Neural progenitor cell (in vitro differentiated cells): ENCODE data around the gene LCMT2. TPM values are rescaled to one million over a fixed set of nuclear protein-coding genes. Genes with fewer than 3 reads are reported as not detected.

Experiments used
- DNase-seq: peaks from one replicate; pipeline ENCODE4 v3.0.0-alpha.2; 2016; ENCODE audit warnings: low spot score
- H2AFZ ChIP-seq: fragments of 200-600 bp; sonication (generic); replicated peaks from 2 replicates; pipeline ENCODE4 v1.6.1; 2016; ENCODE audit warnings: antibody characterized with exemption
- H3F3A ChIP-seq: fragments of 200-600 bp; sonication (generic); 2 replicates; pipeline ENCODE4 v1.6.1; 2016; ENCODE audit warnings: antibody characterized with exemption, low read depth
- H3K27ac ChIP-seq: fragments of 200-600 bp; sonication (generic); 2 replicates; pipeline ENCODE4 v1.5.1; 2016; ENCODE audit warnings: mild to moderate bottlenecking
- H3K27me3 ChIP-seq: fragments of 200-600 bp; sonication (generic); 2 replicates; pipeline ENCODE4 v1.6.1; 2016; ENCODE audit warnings: mild to moderate bottlenecking, moderate library complexity
- H3K36me3 ChIP-seq: fragments of 200-600 bp; sonication (generic); 2 replicates; pipeline ENCODE4 v1.5.1; 2016
- H3K4me1 ChIP-seq: fragments of 200-600 bp; sonication (generic); 2 replicates; pipeline ENCODE4 v1.6.1; 2016; ENCODE audit warnings: mixed run types
- H3K4me2 ChIP-seq: fragments of 200-600 bp; sonication (generic); 2 replicates; pipeline ENCODE4 v1.6.1; 2016
- H3K4me3 ChIP-seq: fragments of 200-600 bp; sonication (generic); 2 replicates; pipeline ENCODE4 v1.5.1; 2016
- H3K79me2 ChIP-seq: fragments of 200-600 bp; sonication (generic); 2 replicates; pipeline ENCODE4 v1.6.1; 2016; ENCODE audit warnings: low read depth
- H3K9ac ChIP-seq: fragments of 200-600 bp; sonication (generic); 2 replicates; pipeline ENCODE4 v1.6.1; 2016
- H3K9me3 ChIP-seq: fragments of 200-600 bp; sonication (generic); 2 replicates; pipeline ENCODE4 v1.5.1; 2016; ENCODE audit warnings: low read depth
- H4K20me1 ChIP-seq: fragments of 200-600 bp; sonication (generic); 2 replicates; pipeline ENCODE4 v1.6.1; 2016; ENCODE audit warnings: low read depth
- H3K27ac Mint-ChIP-seq: 3 replicates; pipeline ENCODE4 v1.8.0; 2021; ENCODE audit warnings: mixed read lengths
- H3K27me3 Mint-ChIP-seq: 2 replicates; pipeline ENCODE4 v1.8.0; 2022; ENCODE audit warnings: low read depth, mild to moderate bottlenecking, inconsistent platforms, moderate library complexity, mixed read lengths; ENCODE audit not compliant: insufficient read depth
- H3K36me3 Mint-ChIP-seq: 3 replicates; pipeline ENCODE4 v1.8.0; 2021; ENCODE audit warnings: mixed read lengths
- H3K4me1 Mint-ChIP-seq: 3 replicates; pipeline ENCODE4 v1.8.0; 2021; ENCODE audit warnings: mixed read lengths
- H3K4me3 Mint-ChIP-seq: 3 replicates; pipeline ENCODE4 v1.8.0; 2021; ENCODE audit warnings: mild to moderate bottlenecking, moderate library complexity, mixed read lengths
- H3K9me3 Mint-ChIP-seq: 3 replicates; pipeline ENCODE4 v1.8.0; 2020; ENCODE audit warnings: mixed read lengths
- EZH2 ChIP-seq: fragments of 200-600 bp; sonication (generic); IDR thresholded peaks from 2 replicates; pipeline ENCODE4 v1.6.1; 2017; ENCODE audit warnings: antibody characterized with exemption, mild to moderate bottlenecking, moderate library complexity
- EZH2phosphoT487 ChIP-seq: fragments of 200-600 bp; sonication (generic); IDR thresholded peaks from 2 replicates; pipeline ENCODE4 v1.6.1; 2017; ENCODE audit warnings: antibody characterized with exemption
- total RNA-seq: library from RNA; depleted of rRNA; stranded (reverse); fragments of >200 nt; gene quantifications from 2 replicates; pipeline ENCODE4 v1.2.3, GENCODE V29; 2015; ENCODE audit warnings: low replicate concordance
- TF ChIP-seq, protein P1 (sequence below): fragments of 200-600 bp; sonication (generic); IDR thresholded peaks from 2 replicates; pipeline ENCODE4 v1.5.1; 2017; ENCODE audit warnings: antibody characterized with exemption, mild to moderate bottlenecking

The LCMT2 gene
- total RNA-seq, 1 donor from 2014 or later = 14.2 TPM

DNA sequence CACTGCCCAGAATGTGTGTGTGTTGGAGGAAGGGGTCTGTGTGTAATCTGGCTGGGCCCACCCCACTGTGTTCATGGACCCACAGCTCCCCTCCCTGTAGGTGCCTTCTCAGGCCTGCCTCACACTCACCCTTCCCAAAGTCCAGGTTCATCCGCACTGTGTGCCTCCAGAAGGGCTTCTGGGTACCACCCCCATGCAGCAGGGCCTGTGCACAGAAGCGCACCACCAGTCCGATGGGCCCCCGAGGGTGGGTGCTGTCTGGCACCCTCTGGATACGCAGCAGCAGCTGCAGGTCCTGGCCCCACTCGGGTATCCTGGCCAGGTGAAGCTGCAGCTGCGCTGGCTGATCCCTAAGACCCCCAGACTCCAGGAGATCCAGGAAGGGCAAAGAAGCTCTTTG lies 50.9 kb downstream of the LCMT2 start:
- H4K20me1 ChIP-seq = no peaks in the 10 kb centered on the region
- H3K4me3 Mint-ChIP-seq = no peak overlapping the region
- TF ChIP-seq EZH2 (no peak), EZH2phosphoT487 (no peak)
- TF ChIP-seq, protein P1, sequence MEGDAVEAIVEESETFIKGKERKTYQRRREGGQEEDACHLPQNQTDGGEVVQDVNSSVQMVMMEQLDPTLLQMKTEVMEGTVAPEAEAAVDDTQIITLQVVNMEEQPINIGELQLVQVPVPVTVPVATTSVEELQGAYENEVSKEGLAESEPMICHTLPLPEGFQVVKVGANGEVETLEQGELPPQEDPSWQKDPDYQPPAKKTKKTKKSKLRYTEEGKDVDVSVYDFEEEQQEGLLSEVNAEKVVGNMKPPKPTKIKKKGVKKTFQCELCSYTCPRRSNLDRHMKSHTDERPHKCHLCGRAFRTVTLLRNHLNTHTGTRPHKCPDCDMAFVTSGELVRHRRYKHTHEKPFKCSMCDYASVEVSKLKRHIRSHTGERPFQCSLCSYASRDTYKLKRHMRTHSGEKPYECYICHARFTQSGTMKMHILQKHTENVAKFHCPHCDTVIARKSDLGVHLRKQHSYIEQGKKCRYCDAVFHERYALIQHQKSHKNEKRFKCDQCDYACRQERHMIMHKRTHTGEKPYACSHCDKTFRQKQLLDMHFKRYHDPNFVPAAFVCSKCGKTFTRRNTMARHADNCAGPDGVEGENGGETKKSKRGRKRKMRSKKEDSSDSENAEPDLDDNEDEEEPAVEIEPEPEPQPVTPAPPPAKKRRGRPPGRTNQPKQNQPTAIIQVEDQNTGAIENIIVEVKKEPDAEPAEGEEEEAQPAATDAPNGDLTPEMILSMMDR = no peak
- H3K27me3 ChIP-seq = no peaks in the 10 kb centered on the region
- no peak overlapping the region for H2AFZ ChIP-seq
- peaks cover 5% of the 10 kb centered on the region for H3K27me3 Mint-ChIP-seq
- H3K4me1 Mint-ChIP-seq = no peaks in the 10 kb centered on the region
- no peak overlapping the region for H3K4me3 ChIP-seq
- no peak overlapping the region for H3K27ac Mint-ChIP-seq
- no peaks in the 10 kb centered on the region for H3K36me3 ChIP-seq
- no peak overlapping the region for H3K27ac ChIP-seq
- no peak overlapping the region for H3K9ac ChIP-seq
- no peak for DNase-seq
- H3K36me3 Mint-ChIP-seq = no peaks in the 10 kb centered on the region
- no peaks in the 10 kb centered on the region for H3K9me3 ChIP-seq
- H3K9me3 Mint-ChIP-seq = no peaks in the 10 kb centered on the region
- H3F3A ChIP-seq = no peaks in the 10 kb centered on the region
- no peaks in the 10 kb centered on the region for H3K4me1 ChIP-seq
- no peaks in the 10 kb centered on the region for H3K79me2 ChIP-seq
- H3K4me2 ChIP-seq = no peak overlapping the region

DNA sequence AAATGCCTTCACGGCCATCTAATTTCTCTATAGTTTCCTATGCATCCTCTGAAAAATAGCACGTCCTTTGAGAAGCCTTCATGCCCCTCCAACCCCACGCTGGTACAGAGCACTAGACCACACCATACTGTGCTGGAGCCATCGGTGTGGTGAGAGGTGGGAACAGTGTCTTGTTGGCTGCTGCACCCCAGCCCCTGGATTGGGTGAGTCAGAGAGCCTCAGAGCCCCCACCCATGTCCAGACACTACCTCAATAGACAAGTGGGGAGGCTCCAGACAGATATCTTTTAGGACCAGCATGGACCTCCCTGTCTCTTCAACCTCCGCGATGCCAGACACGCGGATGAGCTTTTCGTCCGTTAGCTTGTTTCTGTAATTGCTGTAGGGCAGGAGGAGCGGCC lies 51.5 kb downstream of the LCMT2 start:
- TF ChIP-seq EZH2phosphoT487 (no peak), EZH2 (no peak)
- TF ChIP-seq, protein P1 = no peak
- H3K27me3 ChIP-seq = no peaks in the 10 kb centered on the region
- H3K79me2 ChIP-seq = no peaks in the 10 kb centered on the region
- Mint-ChIP-seq H3K27me3 (peaks cover 5% of the 10 kb centered on the region), H3K4me1 (no peaks in the 10 kb centered on the region), H3K27ac (no peak overlapping the region), H3K9me3 (no peaks in the 10 kb centered on the region), H3K36me3 (no peaks in the 10 kb centered on the region), H3K4me3 (no peak overlapping the region)
- H3K36me3 ChIP-seq = no peaks in the 10 kb centered on the region
- DNase-seq = no peak
- H3K27ac ChIP-seq = no peak overlapping the region
- H3K4me2 ChIP-seq = no peak overlapping the region
- no peak overlapping the region for H3K4me3 ChIP-seq
- no peak overlapping the region for H3K9ac ChIP-seq
- no peak overlapping the region for H2AFZ ChIP-seq
- no peaks in the 10 kb centered on the region for H3K9me3 ChIP-seq
- H3F3A ChIP-seq = no peaks in the 10 kb centered on the region
- H4K20me1 ChIP-seq = no peaks in the 10 kb centered on the region
- H3K4me1 ChIP-seq = no peaks in the 10 kb centered on the region

DNA sequence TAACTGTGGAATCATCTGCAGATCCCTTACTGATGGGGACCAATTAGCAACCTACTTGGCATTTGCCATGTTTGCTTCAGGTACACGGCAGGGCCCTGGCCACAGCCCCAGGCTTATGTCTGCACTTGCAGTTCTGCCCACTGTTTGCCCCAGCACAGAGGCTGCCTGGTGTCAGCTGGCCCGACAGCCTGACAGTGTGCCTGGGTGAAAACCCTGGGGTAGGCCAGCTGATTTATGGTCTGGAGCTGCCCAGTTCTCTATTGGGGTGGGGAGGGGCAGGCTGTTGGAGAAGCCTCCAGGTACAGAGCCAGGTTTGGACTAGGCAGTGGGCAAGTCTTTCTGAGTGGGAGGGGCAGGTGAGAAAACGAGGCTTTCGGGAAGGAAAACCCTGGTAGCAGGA lies 52.5 kb downstream of the LCMT2 start:
- TF ChIP-seq EZH2 (no peak), EZH2phosphoT487 (no peak)
- TF ChIP-seq, protein P1 = no peak
- Histone ChIP-seq H3K4me1 (no peaks in the 10 kb centered on the region), H3K27ac (no peak overlapping the region), H4K20me1 (no peaks in the 10 kb centered on the region), H3K4me2 (no peak overlapping the region), H3K79me2 (no peaks in the 10 kb centered on the region), H3K27me3 (no peaks in the 10 kb centered on the region), H3F3A (no peaks in the 10 kb centered on the region), H3K36me3 (no peaks in the 10 kb centered on the region), H3K4me3 (no peak overlapping the region), H2AFZ (no peak overlapping the region), H3K9ac (no peak overlapping the region), H3K9me3 (no peaks in the 10 kb centered on the region)
- Mint-ChIP-seq H3K9me3 (no peaks in the 10 kb centered on the region), H3K4me1 (no peaks in the 10 kb centered on the region), H3K27ac (no peak overlapping the region), H3K4me3 (no peak overlapping the region), H3K36me3 (no peaks in the 10 kb centered on the region), H3K27me3 (peaks cover 5% of the 10 kb centered on the region)
- no peak for DNase-seq
